Bone marrow (tissue), 2 donors: ENCODE results near the gene ARHGAP1.

Experiments used
- DNase-seq, 2 donors: peaks; one replicate each; lab custom pipeline; 2025; lab: John Stamatoyannopoulos, UW

ARHGAP1 gene

DNA sequence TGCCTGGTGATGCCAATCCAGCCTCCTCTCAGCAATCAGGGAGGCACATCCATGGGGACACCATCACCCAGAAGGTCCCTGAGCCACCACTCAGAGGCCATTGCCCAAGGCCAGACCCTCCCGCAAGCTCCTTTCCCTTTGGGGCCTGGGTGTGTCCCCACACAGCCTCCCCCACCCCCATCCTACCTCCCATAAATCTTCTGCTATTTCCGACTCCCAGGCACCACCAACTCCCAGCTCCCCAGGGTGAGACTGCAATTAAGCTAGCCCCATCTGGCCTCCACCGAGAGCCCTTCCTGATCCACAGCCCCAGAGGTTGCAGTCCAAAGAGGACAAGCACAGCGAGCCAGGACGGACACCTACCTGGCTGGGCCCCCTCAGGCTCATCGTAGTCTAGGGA, 6.3 kb downstream of the ARHGAP1 start:
- no peak for DNase-seq

DNA sequence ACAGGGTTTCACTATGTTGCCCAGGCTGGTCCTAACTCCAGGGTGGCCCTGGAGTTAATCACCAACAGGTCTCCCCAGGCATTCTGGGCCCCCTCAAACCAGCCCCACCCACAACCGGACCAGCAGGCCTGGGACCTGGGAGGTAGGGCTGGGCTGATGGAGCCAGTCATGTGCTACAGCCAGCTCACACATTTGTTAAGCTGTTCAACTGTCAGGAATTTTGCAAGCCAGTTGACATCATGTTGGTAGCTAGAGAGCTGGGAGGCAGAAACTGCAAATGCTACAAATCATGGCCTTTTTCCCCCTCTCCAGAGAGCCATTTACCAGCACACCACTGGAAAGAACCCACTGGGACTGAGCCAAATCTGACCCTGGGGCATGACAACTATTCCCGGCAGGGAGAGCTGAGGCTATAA, 6.8 kb downstream of the ARHGAP1 start:
- DNase-seq = no peak

DNA sequence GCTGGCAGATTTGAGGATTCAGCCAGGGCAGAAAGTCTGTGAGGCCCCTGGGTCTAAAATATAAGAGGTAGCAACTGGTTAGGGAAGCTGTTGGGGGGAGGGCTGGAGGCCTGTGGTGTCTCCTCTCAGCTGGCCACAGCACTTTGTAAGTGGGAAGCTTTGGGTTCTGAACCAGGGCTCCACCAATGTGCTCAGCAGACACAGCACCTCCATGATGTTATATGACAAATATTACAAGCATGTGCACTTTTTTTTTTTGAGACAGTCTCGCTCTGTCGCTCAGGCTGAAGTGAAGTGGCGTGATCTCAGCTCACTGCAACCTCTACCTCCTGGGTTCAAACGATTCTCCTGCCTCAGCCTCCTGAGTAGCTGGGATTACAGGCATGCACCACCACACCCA, 8.0 kb downstream of the ARHGAP1 start:
- DNase-seq = no peak

DNA sequence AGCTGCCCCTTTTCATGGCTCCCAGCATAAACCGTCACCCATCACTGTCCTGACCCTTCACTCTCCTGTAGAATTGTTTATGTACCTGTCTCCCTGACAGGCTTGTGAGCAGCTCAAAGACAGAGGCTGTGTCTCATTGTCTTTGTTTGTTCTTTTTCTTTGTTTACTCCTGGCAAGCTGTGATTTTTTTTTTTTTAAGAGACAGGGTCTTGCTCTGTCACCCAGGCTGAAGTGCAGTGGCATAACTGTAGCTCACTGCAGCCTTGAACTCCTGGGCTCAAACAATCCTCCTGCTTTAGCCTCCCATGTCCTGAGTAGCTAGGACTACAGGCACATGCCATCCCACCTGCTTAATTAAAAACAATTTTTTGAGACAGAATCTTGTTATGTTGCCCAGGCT, 9.7 kb downstream of the ARHGAP1 start:
- no peak for DNase-seq

DNA sequence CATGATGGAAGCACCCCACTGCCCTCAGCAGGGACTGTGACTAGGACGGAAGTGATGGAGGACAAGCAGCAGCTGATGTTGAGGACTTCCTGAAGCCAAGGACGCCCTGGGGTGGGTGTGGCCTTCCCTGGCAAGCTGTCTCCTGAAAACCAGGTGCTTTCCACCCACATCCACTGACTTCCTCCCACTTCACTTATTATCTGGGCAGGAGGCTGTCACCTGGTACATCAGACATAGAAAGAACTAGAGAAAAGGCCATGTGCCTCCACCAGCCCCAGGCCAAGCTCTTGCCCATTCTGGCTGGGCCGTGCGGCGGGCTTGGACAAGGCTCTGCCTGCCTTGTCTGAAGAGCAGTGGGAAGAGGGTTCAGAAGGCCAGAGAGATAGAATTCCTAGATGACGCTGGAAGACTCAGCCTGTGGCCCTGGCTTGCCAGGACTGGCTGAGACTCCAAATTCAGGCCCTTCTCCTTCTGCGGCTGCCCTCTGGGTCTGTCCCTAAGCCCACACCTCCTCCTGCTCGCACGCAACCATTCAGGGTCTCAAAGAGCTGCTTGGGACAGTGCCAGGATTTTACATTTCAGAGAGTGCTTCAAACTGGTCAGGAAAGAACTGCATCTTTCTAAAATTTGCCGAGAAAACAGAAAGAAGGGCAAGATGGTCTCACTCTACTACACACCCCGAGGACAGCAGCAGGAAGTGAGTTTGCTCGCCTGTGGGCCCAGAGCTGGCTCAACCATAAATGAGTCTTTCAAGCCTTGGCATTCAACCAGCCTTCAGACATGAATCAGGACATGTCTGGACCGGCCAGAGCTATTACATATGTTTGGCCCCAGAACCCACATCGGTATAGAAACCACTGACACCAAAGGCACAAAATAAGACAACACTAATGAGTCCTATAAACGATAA, 13.3 kb downstream of the ARHGAP1 start:
- no peak for DNase-seq

DNA sequence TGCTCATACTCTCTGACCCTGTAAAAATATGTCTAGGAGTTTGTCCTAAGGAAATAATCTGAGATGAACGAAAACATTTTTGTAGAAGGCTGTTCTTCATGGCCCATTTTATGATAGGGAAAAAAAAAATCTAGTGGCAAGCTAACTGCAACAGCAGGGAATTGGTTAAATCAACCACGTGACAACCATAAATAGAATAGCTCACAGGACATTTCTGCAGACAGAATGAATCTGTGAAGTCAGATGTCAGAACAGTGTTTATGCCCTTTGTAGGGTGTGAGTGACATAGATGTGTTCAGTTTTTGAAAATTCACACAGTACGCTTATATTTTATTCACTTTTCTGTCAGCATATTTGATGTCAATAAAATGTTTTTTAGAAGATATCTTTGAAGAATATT, 16.1 kb downstream of the ARHGAP1 start:
- DNase-seq = no peak

DNA sequence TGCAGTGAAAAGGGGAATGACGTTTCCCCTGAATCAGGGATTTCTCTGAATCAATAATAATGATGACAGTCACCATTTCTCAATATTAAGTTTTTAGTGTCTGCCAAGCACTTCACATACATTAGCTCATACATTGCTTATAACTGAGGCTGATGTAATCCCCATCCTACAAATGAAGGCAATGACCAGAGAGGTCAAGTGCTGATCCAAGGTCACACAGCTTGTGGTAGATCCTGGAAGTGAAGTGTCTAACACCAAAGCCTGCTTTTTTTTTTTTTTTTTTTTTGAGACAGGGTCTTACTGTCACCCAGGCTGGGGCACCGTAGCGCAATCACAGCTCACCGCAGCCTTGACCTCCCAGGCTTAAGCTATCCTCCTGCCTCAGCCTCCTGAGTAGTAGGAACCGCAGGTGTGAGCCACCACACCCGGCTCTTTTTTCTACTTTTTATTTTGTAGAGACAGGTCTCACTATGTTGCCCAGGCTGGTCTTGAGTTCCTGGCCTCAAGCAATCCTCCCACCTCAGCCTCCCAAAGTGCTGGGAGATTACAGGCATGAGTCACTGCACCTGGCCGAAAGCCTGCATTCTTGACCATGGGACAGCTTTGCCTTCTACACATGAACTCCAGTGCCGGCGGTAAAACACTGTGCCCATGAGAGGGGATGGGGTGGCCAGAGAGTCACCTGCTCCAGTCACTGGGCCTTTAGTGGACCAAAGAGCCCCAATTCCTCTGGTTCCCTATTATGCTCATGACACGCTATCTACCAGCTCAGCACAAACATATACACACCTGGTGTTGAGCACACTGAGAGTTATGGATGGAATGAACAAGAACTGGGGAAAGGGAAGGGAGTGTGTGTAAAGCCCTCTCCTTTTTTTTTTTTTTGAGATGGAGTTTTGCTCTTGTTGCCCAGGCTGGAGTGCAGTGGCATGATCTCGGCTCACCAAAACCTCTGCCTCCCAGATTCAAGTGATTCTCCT, 17.4 kb downstream of the ARHGAP1 start:
- DNase-seq = no peak

DNA sequence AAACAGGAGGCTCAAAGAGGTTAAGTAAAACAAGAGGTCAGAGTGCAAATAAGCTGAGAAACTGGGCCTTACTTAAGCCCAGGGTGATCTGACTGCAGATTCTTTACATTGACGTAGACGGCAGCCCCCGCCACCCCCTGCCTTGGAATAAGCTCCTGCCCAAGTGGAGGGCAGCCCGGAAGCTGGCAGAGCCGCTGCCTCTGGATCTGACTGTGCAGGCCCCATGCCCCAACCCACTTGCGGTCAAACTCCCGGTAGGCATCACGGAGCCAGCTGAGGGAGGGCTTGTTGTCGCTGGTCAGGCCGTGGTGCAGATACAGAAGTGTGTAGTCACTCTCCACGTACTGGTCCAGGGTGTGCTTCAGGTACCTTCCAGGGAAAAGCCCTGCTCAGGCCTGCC, 18.6 kb downstream of the ARHGAP1 start:
- no peak for DNase-seq

DNA sequence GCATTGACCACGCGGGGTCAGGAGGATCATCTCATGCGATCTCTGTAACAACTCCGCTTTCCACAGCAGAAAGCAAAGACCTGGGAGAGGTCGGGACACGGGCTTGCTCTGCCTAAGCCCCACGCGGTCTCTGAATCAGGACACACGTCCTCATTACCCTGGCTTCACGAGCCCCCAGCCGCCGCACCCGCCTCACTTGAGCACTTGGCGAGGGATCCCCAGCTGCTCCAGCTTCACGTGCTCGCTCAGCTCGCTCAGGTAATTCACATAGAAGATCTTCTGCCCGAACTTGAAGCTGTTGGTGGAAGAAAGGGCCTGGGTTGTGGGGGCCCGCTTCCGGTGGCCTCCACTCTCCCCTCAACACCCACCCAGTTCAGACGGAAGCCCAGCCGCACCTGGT, 19.6 kb downstream of the ARHGAP1 start:
- no peak for DNase-seq

DNA sequence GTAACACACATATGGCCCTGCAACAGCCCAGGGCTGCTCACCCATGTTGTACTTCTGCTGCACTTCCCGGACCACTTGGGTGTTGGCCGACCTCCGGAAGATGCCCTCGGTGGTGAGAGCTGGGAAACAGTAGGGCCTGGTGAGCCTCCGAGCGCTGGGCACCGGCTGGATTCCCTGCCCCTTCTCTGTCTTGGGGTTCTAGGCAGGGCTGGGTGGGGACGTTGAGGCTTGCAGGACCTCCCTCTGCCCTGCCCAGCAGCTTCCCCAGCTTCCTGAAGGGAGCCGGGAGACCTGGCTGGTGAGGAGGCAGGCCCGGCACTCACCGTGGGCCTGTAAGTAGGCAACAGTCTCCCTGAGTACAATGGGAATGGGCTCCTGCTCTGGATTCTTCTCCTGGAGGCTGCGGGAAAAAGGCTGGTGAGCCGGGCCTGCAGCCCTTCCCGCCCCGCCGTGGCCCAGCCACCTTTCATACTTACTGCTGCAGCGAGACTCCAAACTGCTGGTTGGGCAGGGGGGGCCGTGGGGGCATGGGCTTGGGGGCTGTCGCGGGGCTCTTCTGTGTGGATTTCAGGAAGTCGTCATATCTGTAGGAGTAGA, 20.2 kb downstream of the ARHGAP1 start:
- no peak for DNase-seq

DNA sequence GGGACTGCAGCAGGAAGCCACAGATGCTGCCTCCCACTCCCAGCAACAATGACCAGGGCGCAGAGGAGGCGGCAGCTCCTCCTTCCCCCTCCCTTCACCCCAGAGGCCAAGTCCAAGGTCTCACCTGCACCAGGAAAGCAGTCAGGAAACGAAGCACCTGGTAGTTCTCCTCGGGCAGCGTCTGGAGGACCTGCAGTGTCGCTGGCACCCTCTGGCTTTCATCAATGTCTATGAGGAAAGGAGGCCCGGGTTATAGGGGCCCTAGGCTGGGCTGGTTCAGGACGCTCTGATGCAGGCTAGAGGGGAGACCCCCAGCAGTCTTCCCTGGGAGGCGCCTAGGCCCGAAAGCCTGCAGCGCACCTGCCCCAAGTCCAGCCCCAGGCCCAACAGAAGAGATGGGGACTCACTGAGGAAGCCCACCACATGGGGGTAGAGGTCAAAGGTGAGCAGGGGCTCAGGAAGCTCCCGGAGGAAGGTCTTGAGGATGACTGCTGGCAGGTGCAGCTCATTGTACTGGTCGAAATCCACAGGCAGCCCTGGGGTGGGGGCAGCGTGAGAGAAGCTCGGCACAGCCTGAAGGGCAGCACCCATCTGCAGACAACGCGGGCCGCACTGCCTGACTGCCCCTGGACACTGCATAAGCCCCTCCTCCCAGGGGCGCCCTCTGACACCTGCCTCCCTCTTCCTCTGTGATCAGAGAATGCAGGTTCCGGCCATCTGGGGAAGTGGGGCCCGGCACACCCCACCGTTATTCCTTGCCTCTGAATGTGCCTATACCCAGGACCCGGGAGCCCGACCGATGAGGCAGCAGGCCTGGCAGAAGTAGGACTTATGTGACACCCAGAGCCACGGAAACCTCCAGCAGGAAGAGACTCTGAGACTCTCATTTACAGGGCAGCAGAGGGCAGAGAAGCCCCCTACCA, 20.9 kb downstream of the ARHGAP1 start:
- DNase-seq = no peak

DNA sequence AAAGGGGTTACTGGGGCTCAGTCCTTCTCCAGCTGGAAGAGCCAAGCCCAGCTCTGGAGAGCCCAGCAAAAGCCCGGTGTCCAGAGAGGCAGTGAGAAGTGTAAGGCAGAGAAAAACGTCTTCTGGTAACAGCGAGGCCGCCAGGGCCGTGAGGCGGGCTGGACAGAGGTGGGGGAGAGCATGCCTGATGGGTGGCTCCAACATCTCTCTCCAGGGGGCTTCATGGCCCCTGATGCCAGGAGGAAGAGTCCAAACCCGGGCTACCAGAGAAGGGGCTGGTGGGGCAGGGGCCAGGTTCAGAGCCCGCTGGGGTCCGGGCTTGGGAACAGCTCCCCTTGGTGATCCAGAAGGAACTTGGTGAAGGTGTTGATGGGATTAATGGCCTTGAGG, 21.7 kb downstream of the ARHGAP1 start:
- no peak for DNase-seq

DNA sequence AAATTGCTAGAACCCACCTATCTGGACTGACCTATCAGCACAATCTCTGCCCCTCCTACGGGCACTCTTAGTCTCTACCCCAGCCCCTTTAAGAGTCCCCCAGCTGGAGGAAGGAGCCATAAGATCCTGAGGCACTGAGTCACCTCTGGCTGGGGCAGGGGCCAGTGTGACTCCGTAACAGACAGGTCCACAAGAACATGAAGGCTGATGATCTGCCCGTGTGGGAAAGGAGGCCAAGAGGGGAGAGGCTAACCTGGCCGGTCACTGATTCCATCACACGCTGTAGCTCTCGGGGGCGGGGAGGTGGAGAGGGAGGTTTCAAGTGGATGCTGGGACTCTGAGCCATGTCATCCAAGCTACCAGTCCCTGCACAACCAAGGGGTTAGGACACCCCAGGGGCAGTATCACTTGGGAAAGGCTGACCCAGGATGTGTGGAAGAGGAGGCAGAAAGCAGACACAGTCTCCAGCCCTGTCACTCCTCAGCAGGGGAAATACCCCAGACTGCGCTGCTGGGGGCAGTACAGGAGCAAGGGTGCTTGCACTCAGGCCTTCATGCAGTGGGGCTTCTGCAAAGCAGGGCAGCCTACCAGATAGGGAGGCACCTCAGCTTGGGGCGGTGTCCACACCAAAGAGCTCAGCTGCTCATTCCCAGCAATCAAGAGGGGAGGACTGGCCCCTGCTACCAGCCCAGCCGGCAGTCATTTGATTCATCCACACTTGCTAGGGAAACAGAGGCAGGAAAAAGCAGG, 22.3 kb downstream of the ARHGAP1 start:
- DNase-seq = no peak

DNA sequence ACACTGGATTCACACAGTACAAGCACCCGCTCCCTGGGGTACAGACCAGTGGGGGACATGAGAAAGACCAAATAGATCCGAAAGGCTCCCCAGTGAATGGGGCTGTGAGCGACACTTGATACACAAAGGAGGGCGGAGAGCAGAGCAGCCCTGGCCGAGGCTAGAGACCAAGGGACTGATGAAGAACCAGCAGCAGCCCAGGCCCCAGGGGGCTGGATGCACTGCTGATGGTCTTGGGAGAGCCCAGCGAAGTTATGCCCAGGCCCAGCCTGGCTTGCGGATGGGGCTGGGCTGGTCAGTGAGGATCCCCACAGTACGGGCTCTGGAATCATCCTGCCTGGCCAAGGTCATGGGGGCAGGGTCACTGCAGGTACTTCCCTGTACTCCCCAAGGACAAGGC, 23.2 kb downstream of the ARHGAP1 start:
- no peak for DNase-seq

DNA sequence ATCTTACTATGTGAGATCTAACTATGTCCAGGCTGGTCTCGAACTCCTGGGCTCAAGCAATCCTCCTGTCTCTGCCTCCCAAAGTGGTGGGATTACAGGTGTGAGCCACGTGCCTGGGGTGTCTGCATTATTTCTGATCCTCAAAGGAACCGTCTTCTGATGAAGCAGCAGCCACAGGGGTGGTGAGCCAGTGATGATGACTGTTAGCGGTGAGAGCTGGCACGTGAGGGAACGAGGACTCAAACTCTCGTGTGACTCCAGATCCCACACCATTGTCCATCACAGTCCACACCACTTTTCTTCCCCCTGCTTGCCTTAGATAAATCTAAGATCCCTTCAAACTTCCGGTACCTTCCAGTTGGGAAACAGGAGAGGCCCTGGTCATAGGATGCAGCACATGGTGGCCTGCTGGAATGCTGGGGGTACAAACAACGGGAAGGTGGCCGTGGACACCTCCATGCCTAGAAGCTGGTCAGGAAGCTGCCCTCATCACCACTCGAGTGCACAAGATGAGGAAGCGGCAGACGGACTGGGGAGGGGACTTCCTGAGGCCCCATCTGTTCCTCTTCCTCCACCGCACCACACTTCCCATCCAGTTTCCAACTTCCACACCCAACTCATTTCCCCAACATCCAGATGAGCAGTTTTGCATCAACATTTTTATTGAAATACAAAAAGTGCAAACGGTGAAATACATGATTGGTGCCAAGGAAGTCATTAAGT, 23.8 kb downstream of the ARHGAP1 start:
- DNase-seq = no peak

DNA sequence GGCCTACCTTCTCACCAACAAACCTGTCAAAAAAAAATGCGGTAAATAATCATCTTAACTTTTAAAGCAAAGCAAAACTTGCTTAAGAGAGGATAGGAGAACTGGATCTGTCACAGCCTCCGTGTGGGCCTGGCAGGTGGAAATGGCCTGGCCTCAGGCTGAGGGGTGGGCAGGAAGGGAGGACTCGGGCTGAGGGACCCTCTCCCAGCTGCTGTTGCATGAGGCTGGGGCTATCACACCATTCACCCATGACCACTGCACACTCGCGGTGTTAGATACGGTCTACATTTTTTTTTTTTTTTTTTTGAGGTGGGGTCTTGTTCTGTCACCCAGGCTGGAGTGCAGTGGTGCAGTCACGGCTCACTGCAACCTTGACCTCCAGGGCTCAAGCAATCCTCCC, 24.5 kb downstream of the ARHGAP1 start:
- no peak for DNase-seq

DNA sequence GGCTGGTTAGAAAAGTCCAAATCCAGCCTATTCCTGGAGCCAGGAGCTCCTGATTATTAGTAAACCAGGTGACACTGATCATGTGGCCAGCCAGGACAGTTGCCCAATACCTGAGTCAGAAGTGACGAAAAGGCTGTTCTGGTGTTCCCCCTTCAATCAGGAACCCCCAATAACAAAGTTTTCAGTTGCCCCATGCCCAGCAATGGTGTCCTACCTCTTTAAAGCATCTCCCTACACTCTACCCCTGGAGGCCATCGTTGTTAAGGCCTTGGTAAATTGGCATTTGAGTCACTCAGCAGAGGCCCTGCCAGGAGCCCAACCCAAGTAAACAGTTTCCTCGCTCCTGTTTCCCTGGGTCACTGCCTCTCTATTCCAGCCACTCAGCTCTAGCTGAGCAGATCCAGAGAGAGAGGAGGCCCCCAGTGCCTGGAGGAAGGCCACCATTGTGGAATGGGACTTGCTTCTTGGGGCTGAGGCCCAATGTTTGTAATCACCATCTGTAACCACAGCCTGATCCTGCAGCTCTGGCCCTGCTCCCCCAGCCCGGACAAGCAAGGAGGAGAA, 25.0 kb downstream of the ARHGAP1 start:
- DNase-seq = no peak

DNA sequence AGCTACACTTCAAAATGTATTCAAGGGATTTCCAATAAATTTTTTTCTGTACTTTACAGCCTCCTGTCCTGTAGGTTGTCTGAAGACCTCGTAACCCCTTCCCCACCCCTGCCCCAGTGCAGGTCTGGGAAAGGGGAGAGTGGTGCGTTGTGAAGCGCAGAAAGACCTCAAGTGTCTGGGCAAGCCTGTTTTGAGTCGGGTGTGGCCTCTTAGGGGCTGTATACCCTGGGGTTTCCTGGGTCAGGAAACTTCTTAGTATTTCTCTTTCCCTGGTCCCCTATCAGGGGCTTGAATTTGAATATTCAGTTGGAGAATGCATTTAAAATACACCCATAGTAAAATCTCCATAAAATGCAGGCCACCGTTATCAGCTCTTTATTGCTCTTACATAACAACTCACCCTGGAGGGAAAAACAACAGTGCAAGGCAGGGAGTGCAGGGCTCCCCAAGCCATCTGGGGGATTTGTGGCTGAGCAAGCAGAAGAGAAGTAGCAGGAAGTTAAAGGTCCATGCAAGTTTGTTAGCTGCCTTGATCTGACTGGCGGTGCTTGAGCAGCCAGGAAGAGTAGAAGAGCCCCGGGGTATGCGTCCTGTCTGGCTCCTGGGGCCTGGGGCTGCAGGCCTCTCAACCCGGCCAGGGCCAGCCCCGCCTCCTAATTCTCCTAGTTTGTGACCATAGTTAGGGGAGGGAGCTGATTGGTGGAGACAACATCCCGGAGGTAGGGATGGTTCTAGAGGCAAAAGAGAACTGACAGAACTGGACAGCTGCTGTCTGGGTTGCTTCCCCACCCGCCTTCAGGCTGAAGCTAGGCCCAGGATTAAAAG, 25.7 kb downstream of the ARHGAP1 start:
- peak in 1 of 2 donors; percentile 26 for DNase-seq
